HG03378 (cell line): Measurements from ENCODE around the gene STOML1.
"Not testable (repeated sequence)": the region's sequence is repeated elsewhere in the genome, so short reads cannot be mapped to it uniquely, and the experiment has no call there.

Experiments used
- ATAC-seq: cut with Tn5 transposase; IDR thresholded peaks from one replicate; pipeline ENCODE4 v1.9.1; 2021; ENCODE audit warnings: mild to moderate bottlenecking, moderate library complexity; ENCODE audit not compliant: unreplicated experiment

The STOML1 gene

GRCh38 chr15:73965758-73966113 is 26.4 kb downstream of the STOML1 start:
- ATAC-seq: no peak

- no peak for ATAC-seq
Measured at GRCh38 chr15:73965094-73965757, 26.9 kb downstream of the STOML1 start.

GRCh38 chr15:73964736-73965093 is 27.4 kb downstream of the STOML1 start:
- ATAC-seq: no peak

GRCh38 chr15:73962433-73962832 is 29.7 kb downstream of the STOML1 start:
- ATAC-seq: no peak

DNA sequence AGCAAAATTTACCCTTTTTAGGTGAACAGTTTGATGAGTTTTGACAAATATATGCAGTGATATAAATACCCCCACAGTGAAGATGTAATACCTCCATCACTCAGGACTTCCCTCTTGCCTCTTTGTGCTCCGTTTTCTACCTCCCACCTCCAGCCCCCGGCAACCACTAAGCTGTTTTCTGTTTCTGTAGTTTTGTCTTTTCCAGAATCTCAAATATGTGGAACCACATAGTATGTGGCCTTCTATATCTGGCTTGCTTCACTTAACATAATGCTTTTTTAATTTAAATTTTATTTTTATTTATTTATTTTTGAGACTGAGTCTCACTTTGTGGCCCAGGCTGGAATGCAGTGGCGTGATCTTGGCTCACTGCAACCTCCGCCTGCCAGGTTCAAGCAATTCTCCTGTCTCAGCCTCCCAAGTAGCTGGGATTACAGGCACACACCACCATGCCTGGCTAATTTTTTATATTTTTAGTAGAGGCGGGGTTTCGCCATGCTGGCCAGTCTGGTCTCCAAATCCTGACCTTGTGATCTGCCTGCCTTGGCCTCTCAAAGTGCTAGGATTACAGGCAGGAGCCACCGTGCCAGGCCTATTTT is 31.5 kb downstream of the STOML1 start:
- not testable (repeated sequence) for ATAC-seq

DNA sequence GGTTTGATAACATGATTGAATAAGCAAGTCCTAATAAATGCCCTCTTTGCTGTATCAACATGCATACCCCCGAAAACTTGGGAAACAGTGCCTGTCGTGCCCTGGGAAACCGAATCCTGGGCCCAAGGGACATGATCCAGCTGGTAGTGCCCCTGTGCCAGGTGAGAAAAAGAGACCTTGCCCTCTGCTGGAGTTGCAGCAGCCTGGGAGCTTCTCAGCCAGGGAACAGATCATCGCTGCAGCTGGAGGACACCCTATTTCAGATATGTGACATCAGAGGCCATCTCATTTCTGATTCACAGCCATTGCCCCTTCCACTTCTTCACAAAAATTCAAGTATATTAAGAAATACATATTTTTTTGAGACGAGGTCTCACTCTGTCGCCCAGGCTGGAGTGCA is 32.3 kb downstream of the STOML1 start:
- ATAC-seq: no peak

GRCh38 chr15:73959012-73959581 is 33.0 kb downstream of the STOML1 start:
- ATAC-seq: no peak

DNA sequence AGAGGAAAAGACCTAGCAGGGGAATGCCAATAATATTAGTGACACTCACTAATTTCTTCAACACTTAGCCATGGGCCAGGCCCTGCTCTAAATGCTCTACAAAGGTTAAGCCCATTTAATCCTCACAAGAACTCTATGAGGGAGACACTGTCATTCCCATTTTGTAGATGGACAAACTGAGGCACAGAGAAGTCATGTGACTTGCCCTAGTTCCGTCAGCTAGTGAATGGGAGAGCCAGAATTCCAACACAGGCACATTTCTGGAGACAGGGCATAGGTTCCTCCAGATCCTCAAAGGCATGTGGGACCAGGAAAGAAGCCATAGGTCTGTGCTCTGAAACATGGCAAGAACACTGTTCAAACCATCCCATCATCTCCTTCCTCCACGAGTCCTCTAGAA is 34.3 kb downstream of the STOML1 start:
- ATAC-seq: no peak

DNA sequence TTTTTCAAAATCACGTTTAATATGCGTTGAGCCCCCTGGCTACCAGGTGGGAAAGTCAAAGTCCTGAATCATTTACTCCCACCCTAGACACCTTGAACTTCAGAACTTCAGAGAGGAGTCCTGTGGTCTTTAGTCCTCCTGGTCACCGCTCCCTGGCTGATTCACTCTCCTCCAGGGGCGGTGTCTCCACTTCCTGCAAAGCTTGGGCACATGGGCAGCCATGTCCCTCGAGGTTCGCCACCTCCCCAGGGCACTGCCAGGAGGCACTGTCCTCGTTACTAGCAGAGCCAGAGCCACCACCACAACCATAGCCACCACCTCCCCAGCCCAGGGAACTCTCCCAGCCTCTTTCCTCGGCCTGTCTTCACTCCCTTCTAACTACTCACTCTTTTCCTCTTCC is 34.8 kb downstream of the STOML1 start:
- ATAC-seq: no peak

DNA sequence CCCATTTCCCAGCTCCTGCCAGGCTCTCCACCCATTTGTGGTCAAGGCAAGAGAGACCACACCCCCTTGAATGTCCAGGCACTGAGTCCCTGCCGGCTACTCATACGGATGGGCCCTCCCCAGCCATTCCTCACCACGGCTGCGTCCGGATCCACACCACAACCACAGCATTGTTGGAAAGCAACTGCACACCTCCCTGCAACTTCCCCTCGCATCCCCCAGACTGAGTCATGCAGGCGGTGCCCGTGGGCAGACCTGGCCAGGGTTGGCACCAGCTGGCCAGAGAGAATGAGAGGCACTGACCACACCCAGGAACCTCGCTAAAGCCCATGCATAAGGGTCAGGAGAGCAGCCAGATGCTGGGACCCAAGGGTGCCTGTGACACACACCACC is 35.4 kb downstream of the STOML1 start:
- ATAC-seq: no peak

DNA sequence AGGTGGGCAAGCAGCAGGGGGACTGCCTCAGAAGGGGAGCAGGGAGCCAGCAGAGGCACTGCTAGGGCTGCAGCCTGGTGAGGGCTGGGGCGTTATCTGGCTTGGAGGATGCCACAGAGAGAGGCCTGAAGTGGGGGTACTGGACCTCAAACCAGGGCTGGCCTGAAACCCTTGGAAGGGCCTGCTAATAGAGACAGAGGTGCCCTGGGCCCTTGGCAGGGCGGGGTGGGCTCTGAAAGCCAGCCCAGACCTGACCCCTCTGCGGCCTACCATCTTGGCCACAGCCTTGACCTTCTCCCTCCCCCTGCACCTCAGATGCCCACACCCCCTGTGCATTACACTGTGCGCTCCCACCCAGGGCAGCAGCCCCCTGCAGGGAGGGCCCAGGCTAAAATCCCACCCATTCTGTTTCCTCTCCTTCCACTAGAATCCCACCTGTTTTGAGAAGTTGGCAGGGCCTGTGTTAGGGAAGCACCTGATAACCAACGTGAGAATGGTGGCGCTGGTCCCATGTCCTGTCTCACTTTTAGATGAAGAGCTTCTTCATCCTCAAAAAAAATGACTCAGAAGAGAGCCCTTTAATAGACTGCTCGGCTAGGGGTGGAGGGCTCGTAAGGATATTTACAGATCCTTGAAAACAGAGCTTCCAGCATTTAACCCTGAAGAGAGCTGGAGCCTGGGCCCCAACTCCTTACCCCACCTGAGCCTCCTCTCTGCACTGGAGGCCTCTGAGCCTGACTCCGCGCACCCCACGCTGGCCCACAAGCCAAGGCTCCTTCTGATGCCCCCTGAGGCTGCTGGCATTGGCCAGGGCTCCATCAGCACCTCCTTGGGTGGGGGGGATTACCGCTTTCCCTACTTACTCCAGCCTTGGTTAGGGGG is 36.0 kb downstream of the STOML1 start:
- no peak for ATAC-seq

DNA sequence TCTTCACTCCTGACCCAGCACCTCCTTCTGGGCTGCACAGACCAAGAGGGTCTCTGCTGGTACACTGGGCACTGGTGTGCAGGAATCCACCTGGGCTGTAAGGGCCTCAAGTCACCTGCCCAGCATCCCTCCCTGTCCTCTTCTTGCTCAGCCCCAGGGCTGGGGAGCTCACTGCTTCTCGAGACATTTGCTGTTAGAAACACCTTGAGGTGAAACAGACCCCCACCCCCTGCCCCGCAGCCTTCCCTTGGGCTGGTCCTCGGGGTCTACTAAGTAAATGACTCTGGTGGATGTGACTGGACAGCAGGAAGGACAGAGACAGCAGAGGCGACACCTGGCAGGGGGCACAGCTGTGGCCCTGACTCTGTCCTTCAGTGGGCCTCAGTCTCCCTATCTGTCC is 36.8 kb downstream of the STOML1 start:
- no peak for ATAC-seq

DNA sequence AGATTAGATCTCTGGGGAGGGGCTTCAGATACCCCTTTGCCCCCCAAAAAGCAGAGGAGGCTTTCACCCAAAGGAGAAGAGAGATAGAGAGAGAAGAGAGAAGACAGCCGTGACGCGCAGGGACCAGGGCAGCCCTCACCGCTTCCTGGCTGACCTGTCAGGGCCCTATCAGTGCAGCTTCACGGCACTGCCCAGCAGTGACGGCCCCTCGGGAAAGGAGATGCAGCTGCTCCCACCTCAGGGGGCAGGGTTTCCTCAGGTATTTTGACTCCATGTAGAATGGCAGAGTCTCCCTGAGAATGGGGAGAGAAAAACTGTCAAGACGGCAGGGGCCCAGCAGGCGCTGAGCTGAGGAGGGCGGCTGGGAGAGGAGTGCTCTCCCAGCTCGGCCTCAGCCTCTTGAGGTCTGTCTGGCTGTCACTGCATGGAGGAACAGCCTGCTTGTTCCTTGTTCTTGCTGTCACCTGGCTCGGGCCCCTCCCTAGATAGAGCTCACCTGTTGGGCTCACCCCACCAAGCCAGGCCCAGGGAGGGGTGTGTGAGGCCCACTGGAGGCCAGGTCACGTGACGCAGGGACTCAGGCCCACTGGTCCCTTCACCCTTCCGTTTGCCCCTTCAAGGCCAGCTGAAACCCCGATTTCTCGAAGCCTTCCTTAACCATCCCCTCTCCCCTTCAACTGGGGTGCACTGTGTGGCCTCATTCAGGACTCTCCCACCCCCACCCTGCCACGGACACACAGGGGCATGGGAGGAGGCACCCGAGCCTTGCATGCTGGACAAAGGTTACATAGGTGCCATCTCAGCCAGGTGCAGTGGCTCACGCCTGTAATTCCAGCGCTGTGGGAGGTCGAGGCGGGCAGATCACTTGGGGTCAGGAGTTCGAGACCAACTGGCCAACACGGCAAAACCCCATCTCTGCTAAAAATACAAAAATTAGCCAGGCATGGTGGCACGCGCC is 37.6 kb downstream of the STOML1 start:
- no peak for ATAC-seq

DNA sequence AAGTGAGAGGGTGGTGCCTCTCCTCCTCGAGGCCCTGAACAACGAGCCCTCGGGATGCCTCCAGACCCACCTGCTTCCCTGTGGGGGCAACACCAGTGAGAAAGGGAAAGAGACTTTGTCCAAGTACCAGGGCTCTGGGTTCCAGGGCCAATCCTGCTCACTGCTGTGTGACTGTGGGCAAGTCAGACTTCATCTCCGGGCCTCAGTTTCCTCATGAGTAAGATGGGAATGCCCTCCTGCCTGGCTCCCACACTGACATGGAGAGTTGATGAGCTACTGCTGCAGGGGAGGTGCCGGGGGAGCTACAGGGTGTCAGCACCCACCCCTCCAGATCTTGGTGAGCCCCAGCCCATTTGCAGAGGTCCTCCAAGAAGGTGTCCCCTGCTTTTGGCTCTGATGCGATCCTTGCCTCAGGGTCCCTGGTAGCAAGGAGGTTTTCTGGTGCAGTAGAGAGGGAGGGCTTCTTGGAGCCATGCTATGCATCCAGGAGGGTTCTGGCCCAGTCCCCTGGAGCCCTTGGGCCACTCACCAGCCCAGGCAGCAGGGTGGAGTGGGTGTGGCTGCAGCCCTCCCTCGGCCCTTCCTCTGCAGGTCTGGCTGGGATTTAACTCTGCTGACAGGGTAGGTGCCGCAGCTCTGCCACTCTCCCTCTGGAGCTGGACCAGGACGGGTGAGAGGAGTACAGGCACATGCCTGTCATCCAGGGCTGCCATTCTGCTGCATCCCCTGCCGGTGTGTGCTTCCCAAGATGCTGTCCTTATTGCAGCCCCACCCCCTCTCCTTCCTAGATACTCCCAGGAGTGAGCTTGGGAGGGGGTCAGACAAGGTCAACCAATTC is 39.0 kb downstream of the STOML1 start:
- ATAC-seq: no peak

DNA sequence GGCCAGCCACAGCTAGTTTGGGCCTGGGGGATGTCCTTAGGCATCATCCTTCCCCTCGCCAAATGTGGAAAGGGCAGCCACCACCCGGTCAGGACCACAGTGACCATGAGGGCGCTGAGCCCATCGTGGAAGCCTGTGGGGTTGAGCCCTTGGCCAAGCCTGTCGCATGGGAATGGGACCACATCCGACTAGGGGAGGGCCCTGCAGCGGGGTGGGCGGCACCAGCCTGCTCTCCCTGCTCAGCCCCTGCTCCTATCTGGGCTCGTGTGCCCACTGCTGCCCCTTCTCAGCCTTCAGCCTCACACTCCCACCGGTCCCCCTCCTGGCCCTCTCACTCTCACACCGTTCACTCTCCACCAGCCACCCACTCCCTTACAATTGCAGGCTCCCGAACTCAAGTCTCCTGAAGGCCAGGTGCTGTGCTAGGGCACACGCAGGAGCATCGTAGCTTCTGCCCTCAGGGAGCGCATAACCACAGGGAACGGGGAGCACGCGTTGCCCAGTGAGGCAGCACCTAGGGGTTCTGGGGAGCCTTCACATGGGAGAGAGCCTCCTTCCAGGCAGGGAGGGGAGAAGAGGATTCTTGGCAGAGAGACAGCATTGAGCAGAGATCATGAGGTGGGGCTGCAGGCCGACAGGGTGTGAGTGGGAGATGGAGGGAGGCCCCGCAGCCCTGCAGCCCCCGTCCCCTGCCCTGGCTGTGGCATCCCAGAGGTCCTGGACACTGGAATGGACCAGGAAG is 39.8 kb downstream of the STOML1 start:
- ATAC-seq: no peak

GRCh38 chr15:73951601-73952000 is 40.5 kb downstream of the STOML1 start:
- ATAC-seq: no peak

GRCh38 chr15:73950831-73951561 is 41.1 kb downstream of the STOML1 start:
- ATAC-seq: no peak

GRCh38 chr15:73950479-73950830 is 41.6 kb downstream of the STOML1 start:
- ATAC-seq: no peak

GRCh38 chr15:73949496-73949895 is 42.6 kb downstream of the STOML1 start:
- no peak for ATAC-seq
